OCI-LY1 (cell line): ENCODE data around the gene METTL25.

Experiments used
- EZH2 ChIP-seq: fragments of 200-600 bp; sonication (generic), shearing (Covaris generic); IDR thresholded peaks from 2 replicates; pipeline ENCODE4 v1.8.0; 2017; ENCODE audit warnings: borderline replicate concordance, mixed run types, mild to moderate bottlenecking, antibody characterized with exemption, low read length, moderate library complexity, mixed read lengths
- TF ChIP-seq, protein P1 (sequence below): fragments of 200-600 bp; sonication (generic), shearing (Covaris generic); IDR thresholded peaks from 2 replicates; pipeline ENCODE4 v1.5.1; 2017; ENCODE audit warnings: mild to moderate bottlenecking, antibody characterized with exemption, low read length, moderate library complexity, mixed read lengths

DNA sequence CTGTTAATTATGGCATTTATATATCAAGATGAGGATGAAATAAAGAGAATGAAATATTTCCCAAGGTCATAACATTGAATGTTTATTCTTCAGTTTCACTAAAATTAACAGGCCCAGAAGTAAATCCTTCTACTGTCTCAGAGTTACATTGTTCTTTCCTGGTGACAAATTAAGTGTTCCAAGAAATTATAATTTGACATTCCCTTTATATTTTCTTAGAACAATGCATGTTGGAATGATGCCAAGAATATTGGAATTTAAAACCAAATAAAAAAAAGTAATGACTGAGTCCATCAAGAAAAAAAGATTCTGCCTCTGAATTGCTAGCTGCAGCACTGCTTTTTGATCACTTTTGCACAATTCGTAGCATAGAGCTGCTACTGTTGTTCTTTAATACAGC is 152.1 kb downstream of the METTL25 start:
- TF ChIP-seq, protein P1, sequence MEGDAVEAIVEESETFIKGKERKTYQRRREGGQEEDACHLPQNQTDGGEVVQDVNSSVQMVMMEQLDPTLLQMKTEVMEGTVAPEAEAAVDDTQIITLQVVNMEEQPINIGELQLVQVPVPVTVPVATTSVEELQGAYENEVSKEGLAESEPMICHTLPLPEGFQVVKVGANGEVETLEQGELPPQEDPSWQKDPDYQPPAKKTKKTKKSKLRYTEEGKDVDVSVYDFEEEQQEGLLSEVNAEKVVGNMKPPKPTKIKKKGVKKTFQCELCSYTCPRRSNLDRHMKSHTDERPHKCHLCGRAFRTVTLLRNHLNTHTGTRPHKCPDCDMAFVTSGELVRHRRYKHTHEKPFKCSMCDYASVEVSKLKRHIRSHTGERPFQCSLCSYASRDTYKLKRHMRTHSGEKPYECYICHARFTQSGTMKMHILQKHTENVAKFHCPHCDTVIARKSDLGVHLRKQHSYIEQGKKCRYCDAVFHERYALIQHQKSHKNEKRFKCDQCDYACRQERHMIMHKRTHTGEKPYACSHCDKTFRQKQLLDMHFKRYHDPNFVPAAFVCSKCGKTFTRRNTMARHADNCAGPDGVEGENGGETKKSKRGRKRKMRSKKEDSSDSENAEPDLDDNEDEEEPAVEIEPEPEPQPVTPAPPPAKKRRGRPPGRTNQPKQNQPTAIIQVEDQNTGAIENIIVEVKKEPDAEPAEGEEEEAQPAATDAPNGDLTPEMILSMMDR, result no peak
- no peak for TF ChIP-seq EZH2
